ENCODE results near the gene LMNA.
A peak's percentile ranks its signal among the peaks of the same experiment; 100 is the strongest.
"Not testable (repeated sequence)": the region's sequence is repeated elsewhere in the genome, so short reads cannot be mapped to it uniquely, and the experiment has no call there.

LMNA gene

GRCh38 chr1:156114101-156114918 lies at the start of gene LMNA:
TSS of gene LMNA (plus strand) at chr1:156114711. CDS start at chr1:156114919, 208 bp downstream.
- DNase-seq, result peak; percentile 87

- DNase-seq, result no peak
These were observed 49.3 kb upstream of the LMNA start for GRCh38 chr1:156065212-156065611.

- no peak for DNase-seq
These were observed 48.6 kb upstream of the LMNA start for GRCh38 chr1:156065871-156066270.

- DNase-seq, result peak; percentile 7
These were observed 47.2 kb upstream of the LMNA start for GRCh38 chr1:156067262-156067661.

GRCh38 chr1:156069490-156070455 lies 44.7 kb upstream of the LMNA start:
- peak; percentile 9 for DNase-seq

GRCh38 chr1:156070548-156070947 lies 44.0 kb upstream of the LMNA start:
- peak; percentile 39 for DNase-seq

GRCh38 chr1:156071332-156071816 lies 43.1 kb upstream of the LMNA start:
- not testable (repeated sequence) for DNase-seq

GRCh38 chr1:156072251-156072650 lies 42.3 kb upstream of the LMNA start:
- DNase-seq, result peak; percentile 16

- no peak for DNase-seq
These were observed 41.3 kb upstream of the LMNA start for GRCh38 chr1:156073110-156073687.

- peak; percentile 87 for DNase-seq
These were observed 40.8 kb upstream of the LMNA start for GRCh38 chr1:156073740-156074139.

- DNase-seq, result peak; percentile 23
These were observed 39.9 kb upstream of the LMNA start for GRCh38 chr1:156074661-156075060.

- no peak for DNase-seq
These were observed 39.3 kb upstream of the LMNA start for GRCh38 chr1:156075162-156075561.

GRCh38 chr1:156075775-156076204 lies 38.7 kb upstream of the LMNA start:
- no peak for DNase-seq

- DNase-seq, result peak; percentile 71
These were observed 37.7 kb upstream of the LMNA start for GRCh38 chr1:156076609-156077429.

- peak; percentile 51 for DNase-seq
These were observed 37.1 kb upstream of the LMNA start for GRCh38 chr1:156077430-156077760.

GRCh38 chr1:156078728-156079127 lies 35.8 kb upstream of the LMNA start:
- peak; percentile 21 for DNase-seq

- DNase-seq, result no peak
These were observed 34.7 kb upstream of the LMNA start for GRCh38 chr1:156079762-156080161.

GRCh38 chr1:156080241-156080862 lies 34.2 kb upstream of the LMNA start:
- peak; percentile 47 for DNase-seq

- no peak for DNase-seq
These were observed 33.7 kb upstream of the LMNA start for GRCh38 chr1:156080863-156081179.

GRCh38 chr1:156081180-156081916 lies 33.2 kb upstream of the LMNA start:
- DNase-seq, result peak; percentile 71

GRCh38 chr1:156081917-156082308 lies 32.6 kb upstream of the LMNA start:
- peak; percentile 93 for DNase-seq

All from eye (tissue), 1 donor.